Measurements from ENCODE around the gene MRPL54.

The MRPL54 gene

DNA sequence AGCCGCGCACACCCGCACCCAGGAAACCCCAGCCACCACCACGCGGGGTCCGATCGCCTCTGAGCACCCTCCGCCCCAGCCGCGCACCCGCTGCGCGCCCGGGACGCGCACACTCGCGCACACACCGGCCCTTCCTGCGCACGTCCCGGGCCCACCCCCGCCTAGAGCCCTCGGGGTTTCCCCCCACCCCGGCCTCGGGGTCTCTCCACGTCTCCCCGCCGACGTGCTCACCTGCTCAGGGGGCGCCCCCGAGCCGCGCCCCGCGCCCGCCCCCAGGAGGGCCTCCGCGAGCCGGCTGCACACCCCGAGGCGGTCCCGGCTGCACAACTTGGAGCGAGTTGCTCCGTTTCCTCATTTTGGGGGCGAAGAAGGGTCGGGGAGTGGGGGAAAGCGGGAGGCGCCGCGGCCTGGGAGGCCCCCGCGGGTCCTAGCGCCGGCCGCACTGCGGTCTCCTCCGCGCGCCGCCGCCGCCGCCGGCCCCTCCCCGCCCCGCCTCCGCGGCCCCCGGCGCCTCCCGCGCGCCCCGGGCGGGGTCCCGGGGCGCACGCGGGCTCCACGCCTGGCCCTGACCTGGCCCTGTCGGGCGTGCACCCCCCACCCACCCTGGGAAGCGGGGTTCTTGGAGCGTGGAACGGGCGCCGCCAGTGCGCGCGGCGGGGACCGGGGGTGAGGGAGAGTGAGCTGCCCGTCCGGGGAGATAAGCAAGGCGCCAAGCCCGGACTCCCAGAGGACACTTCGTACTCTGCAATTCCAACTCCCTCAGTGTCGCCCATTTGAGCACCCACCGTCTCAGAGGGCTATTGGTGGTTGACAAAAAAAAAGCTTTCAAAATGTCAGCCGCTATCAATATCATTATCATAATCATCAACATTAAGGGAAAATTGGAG is 23.7 kb downstream of the MRPL54 start, which contains the start of gene MATK:
Gene MATK, minus strand, starts transcription at position 444 of the 887 bp plus-strand sequence. CDS start 1,246 bp downstream, outside the sequence.
- no peak for DNase-seq

DNA sequence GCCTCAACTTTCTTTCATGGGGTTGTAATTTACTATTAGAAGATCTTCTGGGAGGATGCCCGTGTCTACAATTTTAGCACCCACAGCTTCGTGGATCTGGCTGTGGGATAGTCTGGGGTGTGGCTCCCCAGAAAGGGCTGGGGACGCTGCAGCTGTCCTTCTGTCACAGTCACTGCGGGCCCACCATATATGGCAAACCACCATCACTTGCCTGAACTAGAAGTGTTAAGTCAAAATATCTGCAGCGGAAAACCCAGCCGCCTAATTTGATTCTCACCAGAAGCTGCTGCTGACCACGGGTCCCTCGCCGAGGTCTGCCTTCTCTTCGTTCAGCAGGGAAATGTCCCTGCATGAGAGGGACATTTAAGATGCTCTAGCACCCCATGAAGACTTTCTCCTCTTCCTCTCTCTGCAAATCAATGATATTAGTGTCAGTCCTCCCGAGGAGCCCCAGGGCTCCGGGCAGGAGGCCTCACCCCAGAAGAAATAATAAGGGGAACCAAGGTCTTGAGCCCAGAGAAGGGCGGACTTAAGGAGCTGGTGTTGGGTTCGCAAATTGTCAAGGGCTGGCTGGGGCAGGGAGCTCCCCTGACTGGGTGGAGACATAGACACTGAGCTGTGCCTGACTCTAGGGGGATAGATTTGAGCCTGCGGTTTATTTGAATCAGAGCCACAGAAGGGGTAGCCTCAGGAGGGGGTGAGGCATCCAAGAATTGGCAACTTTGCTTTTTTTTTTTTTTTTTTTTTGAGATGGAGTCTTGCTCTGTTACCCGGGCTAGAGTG is 26.7 kb downstream of the MRPL54 start:
- DNase-seq: no peak

DNA sequence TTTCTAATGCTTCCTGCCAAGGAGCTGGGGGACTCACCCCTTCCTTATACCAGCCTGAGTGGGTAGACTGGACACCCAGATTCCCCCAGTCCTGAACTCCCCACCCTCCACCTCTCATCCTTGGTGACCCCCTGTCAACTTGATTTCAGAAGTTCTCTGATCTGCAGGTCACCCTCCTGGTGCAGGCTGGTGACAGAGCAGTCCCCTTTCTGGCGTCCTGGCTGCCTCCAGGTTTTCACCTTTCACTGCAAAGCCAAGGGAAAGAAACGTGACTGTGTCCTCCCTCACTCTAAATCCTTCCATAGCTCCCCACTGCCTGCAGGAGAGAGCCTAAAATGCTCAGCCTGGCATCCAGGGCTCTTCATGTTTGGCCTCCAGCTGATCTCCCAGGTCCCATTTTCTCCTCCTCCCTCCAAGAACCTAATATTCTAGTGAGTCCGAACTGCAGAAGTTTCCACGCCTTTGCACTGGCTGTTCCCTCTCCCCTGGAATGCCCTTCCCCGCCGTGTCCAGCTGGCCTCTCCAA is 27.8 kb downstream of the MRPL54 start:
- peak; percentile 7 for DNase-seq

GRCh38 chr19:3790941-3791340 is 28.5 kb downstream of the MRPL54 start:
- no peak for DNase-seq

GRCh38 chr19:3792114-3792513 is 29.6 kb downstream of the MRPL54 start:
- no peak for DNase-seq

DNA sequence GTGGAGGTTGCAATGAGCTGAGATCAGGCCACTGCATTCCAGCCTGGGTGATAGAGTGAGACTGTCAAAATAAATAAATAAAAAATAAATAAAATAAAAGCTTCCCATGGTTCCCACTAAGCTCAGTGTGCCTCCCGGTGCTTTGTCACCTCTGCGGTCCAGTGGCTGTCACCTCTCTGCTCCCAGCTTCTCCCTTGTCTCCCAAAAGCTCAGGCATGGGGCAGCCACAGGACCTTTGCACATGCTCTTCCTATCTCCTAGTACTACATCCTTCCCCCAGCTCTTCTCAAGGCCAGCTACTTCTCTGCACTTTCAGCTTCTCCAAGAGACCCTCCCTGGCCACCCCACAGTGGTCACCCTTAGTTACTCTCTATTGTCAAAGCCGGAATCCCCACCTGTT is 31.3 kb downstream of the MRPL54 start:
- no peak for DNase-seq

GRCh38 chr19:3796358-3796757 is 33.9 kb downstream of the MRPL54 start:
- DNase-seq: no peak

DNA sequence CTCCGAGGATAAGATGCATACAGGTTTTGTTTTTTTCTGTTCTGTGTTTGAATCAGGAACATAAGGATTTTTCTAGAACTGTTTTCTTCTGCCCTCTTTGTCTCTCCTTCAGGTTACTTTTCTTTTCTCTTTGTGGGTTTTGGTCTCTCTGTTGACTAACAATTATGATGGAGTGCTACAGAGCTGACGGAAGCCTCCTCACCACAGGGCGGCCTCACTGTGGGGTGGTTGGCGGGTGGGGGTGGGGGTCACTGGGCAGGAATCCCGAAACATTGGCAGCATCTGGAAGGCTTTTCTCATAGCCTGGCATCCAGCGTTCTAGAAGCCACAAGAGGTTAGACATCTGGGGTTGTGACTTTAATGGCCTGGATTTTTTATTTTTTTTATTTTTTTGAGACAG is 35.7 kb downstream of the MRPL54 start:
- no peak for DNase-seq

DNA sequence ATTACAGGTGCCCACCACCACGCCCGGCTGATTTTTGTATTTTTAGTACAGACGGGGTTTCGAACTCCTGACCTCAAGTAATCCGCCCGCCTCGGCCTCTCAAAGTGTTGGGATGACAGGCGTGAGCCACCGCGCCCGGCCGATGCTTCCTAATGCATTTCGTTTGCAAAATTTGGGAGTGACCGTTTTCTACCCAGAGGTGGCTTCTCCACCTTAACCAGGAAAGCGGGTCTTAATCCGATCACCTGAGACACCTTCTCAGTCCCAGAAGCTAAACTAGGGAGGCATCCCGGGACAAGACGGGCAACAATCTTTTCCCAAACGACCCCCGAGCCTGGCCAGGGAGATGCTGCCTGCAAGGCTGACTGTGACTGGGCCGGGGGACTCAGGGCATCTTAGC is 38.5 kb downstream of the MRPL54 start:
- DNase-seq: no peak

- DNase-seq: peak; percentile 72
These were observed 39.1 kb downstream of the MRPL54 start for GRCh38 chr19:3801412-3802096.

GRCh38 chr19:3803114-3803888 is 40.8 kb downstream of the MRPL54 start:
- DNase-seq: no peak

- no peak for DNase-seq
These were observed 41.5 kb downstream of the MRPL54 start for GRCh38 chr19:3803986-3804385.

DNA sequence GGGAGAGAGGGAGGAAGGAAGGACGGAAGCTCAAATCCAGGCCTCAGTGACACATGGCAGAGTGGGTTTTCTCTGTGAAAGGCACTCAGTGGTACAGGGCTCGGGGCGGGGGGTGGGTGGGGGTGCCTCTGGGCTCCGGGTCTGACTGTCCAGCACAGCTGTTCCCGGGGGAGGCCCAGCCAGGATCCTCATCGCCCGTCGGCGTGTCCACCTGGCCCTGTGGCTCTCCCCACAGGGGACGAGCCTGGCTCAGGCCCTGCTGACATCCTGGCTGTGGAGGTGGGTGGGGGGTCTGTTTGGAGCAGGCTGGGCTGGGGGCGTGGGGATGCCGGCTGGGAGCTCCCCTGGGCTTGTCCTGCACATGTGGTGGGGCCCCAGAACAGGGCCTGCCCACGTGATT is 41.9 kb downstream of the MRPL54 start:
- no peak for DNase-seq

- no peak for DNase-seq
These were observed 43.4 kb downstream of the MRPL54 start for GRCh38 chr19:3805859-3806258.

GRCh38 chr19:3807131-3807480 is 44.6 kb downstream of the MRPL54 start:
- no peak for DNase-seq

GRCh38 chr19:3807574-3808354 is 45.3 kb downstream of the MRPL54 start:
- DNase-seq: no peak

DNA sequence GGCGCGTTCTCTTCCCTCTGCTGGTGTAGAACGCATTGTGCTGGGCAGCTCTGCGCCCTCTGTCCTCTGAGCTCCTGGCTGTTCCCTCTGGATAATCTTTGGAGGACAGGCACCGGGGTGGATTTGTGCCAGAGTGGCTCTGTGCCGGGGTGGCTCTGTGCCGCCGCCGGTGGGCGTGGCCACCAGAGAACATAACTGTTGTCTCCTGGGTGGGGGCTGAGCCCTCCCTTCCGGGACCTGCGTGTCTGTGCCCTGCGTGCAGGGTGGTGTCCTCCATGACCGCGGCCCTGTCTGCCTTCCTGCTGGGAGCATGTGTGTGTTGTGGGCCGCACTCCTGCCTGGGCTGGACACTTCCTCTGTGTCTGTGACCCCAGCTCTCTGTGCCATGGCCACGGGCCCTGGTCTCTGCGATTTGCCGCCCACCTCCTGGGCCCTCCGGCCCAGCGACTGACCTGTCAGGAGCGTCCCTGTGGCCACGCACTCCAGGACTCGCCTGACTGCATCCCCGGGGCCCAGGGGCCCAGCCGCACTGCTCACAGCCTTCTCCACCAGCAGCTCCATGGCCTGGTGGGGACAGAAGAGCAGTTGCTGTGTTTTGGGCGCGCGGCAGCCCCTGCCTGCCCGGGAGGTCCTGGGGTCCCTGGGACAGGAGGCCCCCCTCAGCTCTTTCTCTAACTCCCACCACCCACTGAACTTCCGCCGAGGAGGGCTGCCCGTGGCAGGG is 46.1 kb downstream of the MRPL54 start:
- no peak for DNase-seq

DNA sequence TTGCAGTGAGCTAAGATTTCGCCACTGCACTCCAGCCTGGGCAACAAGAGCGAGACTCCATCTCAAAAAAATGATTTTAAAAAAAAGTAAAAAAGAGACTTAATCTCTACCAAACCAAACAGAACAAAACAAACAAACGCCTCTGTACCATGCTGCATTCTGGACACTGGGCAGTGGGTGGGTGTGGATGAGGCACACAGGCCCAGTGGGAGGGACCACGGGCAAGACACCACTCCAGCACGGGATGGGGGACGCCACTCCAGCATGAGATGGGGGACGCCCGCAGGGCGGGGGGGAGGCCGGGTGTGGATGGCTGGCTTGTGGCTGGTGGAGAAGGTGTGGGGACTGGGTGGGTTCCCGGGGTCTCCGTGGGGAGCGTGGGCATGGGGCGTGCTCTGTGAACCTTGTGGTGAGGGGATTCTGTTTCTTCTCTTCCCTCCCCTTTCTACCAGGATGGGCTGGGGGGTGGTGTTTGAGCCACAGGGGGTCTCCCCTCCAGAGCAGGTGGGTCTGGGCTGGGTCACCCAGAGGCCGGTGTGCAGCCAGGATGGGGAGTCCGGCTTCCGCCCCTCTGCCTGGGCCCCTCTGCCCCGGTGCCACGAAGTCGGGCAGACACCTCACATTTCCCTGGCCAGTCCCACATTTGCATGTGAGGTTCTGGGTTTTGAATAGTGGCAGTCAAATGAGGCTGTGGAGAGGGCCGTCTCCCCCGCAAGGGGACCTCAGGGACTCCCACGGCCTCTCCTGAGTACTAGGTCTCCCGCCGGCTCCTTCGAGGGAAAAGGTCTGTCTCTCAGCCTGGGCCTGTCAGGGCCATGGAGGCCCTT is 47.6 kb downstream of the MRPL54 start:
- DNase-seq: no peak

DNA sequence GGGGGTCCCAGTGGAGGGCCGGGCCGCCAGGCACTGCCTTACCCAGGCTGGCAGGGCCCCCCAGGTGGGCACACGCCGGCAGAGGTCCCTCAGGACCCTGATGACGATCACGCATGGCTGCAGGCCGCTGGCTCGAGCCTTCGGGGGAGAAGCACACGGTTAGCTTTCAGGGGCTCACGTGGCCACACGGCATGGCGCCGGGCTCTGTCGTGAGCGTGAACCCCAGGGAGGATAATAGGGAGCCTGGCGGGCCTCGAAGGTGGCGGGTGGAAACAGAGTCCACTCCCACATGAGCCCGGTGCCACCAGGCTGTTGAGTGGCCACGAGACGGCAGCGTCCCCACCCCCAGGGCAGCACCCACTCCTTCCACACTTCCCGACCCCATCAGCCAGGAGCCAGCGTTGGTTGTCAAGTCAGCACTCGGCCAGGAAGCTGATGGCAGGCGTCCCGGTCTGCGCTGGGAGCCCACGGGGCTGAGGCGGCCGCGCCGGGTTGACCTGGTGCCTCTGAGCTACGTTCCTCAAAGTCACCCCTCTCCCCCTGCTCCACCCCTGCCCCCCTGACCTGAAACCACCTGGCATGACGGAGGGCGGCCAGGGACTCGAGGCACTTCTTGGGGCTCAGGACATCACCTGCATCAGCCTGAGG is 48.4 kb downstream of the MRPL54 start:
- DNase-seq: no peak
